Testis (tissue), 3 donors: ENCODE results near the gene ZMIZ1. TPM values are rescaled to one million over a fixed set of nuclear protein-coding genes. Genes with fewer than 3 reads are reported as not detected.
"Not testable (repeated sequence)": the region's sequence is repeated elsewhere in the genome, so short reads cannot be mapped to it uniquely, and the experiment has no call there.

Source experiments
- DNase-seq: peaks from one replicate; pipeline ENCODE4 v3.0.0-alpha.2; 2019
- H3K27ac ChIP-seq, 2 donors: fragments of 200-600 bp; sonication (generic); one replicate each; pipeline ENCODE4 v1.5.1; 2019
- H3K27me3 ChIP-seq: fragments of 200-600 bp; sonication (generic); one replicate; pipeline ENCODE4 v1.5.1; 2019
- H3K36me3 ChIP-seq: fragments of 200-600 bp; sonication (generic); one replicate; pipeline ENCODE4 v1.5.1; 2017; ENCODE audit warnings: low read depth; ENCODE audit errors: missing control alignments
- H3K4me1 ChIP-seq: fragments of 200-600 bp; sonication (generic); one replicate; pipeline ENCODE4 v1.5.1; 2019
- H3K4me3 ChIP-seq, 2 donors: fragments of 200-600 bp; sonication (generic); one replicate each; pipeline ENCODE4 v1.5.1; 2017 to 2019
- H3K9me3 ChIP-seq: fragments of 200-600 bp; sonication (generic); one replicate; pipeline ENCODE4 v1.5.1; 2017
- POLR2A ChIP-seq: fragments of 450-650 bp; IDR thresholded peaks from one replicate; pipeline ENCODE4 v1.6.1; 2017; ENCODE audit warnings: antibody characterized with exemption, mild to moderate bottlenecking, moderate library complexity
- WGBS, 2 donors: methylation state at CpG; one replicate each; pipeline ENCODE4 v1.1.5; 2018; 5-methylcytosine and 5-hydroxymethylcytosine counted together
- intact Hi-C: fragments of 100-400 bp; cut with DNase I; formaldehyde crosslinking; loops from one replicate; pipeline ENCODE4 v1.15.1; 2023; ENCODE audit warnings: low total_unique reads
- polyA plus RNA-seq: library from polyadenylated mRNA; stranded (reverse); fragments of 350-450 nt; fragmentation: Illumina TruSeq; extraction: RNeasy Lipid Tissue Mini Kit (QIAGEN cat#74804); gene quantifications from one replicate; pipeline ENCODE4 v1.2.3, GENCODE V29; 2014; ENCODE audit warnings: low read depth, low replicate concordance; ENCODE audit not compliant: insufficient read depth
- total RNA-seq, 2 donors: library from RNA; depleted of rRNA; stranded (reverse); fragments of >200 nt; gene quantifications; one replicate each; pipeline ENCODE4 v1.2.3, GENCODE V29; 2016
- TF ChIP-seq, protein P1 (sequence below), 3 experiments: fragments of 450-650 bp in 2 of 3; fragments of 200-600 bp in 1 of 3; sonication (generic) in 1 of 3; IDR thresholded peaks; one replicate each; pipeline ENCODE4 v1.5.1; 2016 to 2019; ENCODE audit warnings: antibody characterized with exemption in 3 of 3, mild to moderate bottlenecking in 2 of 3, moderate library complexity in 1 of 3

Gene ZMIZ1
- total and polyA plus RNA-seq, 3 donors from 2014 or later: 15.2 to 22.0 (median 18.8) TPM

DNA sequence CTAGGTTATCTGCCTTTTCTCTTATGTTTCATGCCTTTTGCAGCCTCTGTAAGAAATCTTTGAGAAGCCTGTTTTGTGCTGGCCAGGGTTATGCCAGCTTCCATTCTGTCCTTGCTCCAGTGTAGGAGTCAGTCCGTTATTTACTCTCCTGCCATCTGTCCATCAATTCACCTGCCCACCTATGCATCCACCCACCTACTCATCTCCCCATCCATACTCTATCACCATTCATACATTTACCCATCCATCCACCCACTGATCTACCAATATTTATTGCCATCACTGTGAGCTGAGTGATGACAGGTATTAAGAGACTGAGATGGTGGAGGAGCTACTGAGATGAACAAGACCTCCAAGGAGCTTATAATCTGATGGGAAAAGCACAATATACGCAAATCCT is 265.8 kb downstream of the ZMIZ1 start:
- intact Hi-C loops: no loop called here
- no peaks in the 10 kb centered on the region for H3K9me3 ChIP-seq
- H3K4me3 ChIP-seq: no peak overlapping the region
- DNase-seq: no peak
- TF ChIP-seq POLR2A: no peak
- TF ChIP-seq, protein P1, sequence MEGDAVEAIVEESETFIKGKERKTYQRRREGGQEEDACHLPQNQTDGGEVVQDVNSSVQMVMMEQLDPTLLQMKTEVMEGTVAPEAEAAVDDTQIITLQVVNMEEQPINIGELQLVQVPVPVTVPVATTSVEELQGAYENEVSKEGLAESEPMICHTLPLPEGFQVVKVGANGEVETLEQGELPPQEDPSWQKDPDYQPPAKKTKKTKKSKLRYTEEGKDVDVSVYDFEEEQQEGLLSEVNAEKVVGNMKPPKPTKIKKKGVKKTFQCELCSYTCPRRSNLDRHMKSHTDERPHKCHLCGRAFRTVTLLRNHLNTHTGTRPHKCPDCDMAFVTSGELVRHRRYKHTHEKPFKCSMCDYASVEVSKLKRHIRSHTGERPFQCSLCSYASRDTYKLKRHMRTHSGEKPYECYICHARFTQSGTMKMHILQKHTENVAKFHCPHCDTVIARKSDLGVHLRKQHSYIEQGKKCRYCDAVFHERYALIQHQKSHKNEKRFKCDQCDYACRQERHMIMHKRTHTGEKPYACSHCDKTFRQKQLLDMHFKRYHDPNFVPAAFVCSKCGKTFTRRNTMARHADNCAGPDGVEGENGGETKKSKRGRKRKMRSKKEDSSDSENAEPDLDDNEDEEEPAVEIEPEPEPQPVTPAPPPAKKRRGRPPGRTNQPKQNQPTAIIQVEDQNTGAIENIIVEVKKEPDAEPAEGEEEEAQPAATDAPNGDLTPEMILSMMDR (IDR thresholded peaks at IDR 0.05): no peak
- no peaks in the 10 kb centered on the region for H3K36me3 ChIP-seq
- 75 to 81% methylated on average over 2 of the region's 2 CpGs for WGBS, 2 donors
- H3K4me1 ChIP-seq: peaks cover 15% of the 10 kb centered on the region
- no peak overlapping the region for H3K27ac ChIP-seq
- H3K27me3 ChIP-seq: no peaks in the 10 kb centered on the region

DNA sequence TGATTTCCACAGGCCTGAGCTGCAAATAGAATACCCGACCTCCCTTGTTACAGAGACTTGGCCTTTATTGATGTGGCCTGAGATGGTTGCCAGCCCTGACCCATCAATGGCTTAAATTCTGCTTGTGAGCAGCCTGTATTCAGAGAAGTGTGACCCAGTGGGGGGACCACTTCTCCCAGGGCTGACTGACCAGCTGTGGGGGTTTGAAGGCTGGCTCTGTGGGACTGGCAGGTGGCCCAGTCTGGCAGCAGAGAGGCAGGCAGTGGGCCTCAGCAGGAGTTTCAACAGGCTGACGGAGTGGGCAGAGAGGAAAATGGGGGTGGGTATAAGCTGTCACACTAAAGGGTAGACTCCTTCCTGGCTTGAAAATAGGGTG is 266.3 kb downstream of the ZMIZ1 start:
- no peak for DNase-seq
- WGBS, 2 donors: 67 to 74% methylated on average over 2 of the region's 2 CpGs
- Histone ChIP-seq H3K4me3 (no peak overlapping the region), H3K9me3 (no peaks in the 10 kb centered on the region), H3K27ac (peak overlapping the region in 1 of 2 donors; percentile 53), H3K27me3 (no peaks in the 10 kb centered on the region), H3K36me3 (no peaks in the 10 kb centered on the region), H3K4me1 (peaks cover 15% of the 10 kb centered on the region)
- intact Hi-C loops: no loop called here
- no peak for TF ChIP-seq POLR2A
- TF ChIP-seq, protein P1 (IDR thresholded peaks at IDR 0.05): no peak

DNA sequence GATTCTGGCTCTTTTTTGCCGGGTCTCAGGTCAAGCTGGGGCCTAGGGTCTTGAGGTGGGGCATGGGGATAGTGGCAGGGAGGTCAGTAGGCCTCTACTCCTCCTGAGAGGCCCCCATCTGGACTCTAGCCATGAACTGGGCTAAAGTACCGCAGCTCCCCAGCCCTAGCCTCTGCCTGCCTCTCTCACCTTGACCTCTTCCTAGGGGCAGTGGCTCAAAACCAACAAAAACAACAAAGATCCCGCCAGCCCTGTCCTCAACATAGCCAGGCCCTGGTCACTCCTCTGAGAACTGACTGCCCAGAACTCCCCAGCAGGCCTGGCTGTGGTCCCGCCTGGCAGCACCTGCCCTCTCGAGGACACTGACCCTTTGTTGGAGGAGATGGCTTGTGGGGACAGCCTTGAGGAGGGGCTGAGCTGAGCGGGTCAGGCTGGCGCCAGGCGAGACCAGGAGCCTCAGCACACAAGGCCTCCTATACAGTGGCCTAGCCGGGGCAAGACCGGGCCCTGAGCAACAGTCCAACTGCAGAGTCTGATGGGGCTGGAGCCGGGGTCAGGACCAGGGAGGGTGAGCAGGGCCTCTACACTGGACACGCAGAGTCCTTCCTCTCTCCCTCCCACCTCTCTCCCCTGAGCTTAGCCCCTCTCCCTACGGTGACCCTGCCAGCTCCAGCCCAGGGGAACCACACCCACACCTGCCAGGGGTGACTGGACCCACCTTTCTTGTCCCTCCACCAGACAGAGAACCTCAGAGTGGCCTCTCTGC is 266.9 kb downstream of the ZMIZ1 start:
- WGBS, 2 donors: 45 to 53% methylated on average over 8 to 13 of the region's 13 CpGs
- peak; percentile 77 for DNase-seq

DNA sequence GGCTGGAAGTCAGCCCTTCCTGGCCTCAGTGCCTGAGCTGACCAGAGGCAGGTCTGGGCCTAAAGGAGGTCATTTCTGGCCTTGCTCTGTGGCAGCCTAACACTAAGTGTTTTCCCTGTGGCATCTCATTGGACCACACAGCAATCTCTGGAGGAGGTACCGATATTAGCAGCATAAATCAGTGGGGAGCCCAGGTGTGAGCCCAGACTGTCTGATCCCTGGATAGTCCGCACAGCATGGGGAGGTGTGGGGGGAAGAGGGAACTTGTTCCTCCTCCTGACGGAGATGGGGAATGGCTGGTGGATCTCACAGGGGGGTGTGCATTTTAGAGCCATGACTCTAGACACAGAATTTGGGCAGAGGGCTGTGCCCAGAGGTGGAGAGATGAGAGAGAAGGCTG is 267.5 kb downstream of the ZMIZ1 start:
- 74 to 88% methylated on average over 3 of the region's 3 CpGs for WGBS, 2 donors
- H3K36me3 ChIP-seq: no peaks in the 10 kb centered on the region
- H3K4me3 ChIP-seq: no peak overlapping the region
- H3K27me3 ChIP-seq: no peaks in the 10 kb centered on the region
- TF ChIP-seq, protein P1 (IDR thresholded peaks at IDR 0.05): no peak
- no peak for TF ChIP-seq POLR2A
- intact Hi-C loops: no loop called here
- peak overlapping the region in 1 of 2 donors; percentile 53 for H3K27ac ChIP-seq
- H3K9me3 ChIP-seq: no peaks in the 10 kb centered on the region
- peaks cover 23% of the 10 kb centered on the region for H3K4me1 ChIP-seq
- no peak for DNase-seq

More for the DNA sequence above, 266.9 kb downstream of the ZMIZ1 start:
- intact Hi-C loops: no loop called here
- TF ChIP-seq, protein P1 (IDR thresholded peaks at IDR 0.05): no peak
- no peak for TF ChIP-seq POLR2A
- Histone ChIP-seq H3K36me3 (no peaks in the 10 kb centered on the region), H3K4me1 (peaks cover 16% of the 10 kb centered on the region), H3K27ac (peak overlapping the region in 1 of 2 donors; percentile 53), H3K4me3 (no peak overlapping the region), H3K9me3 (no peaks in the 10 kb centered on the region), H3K27me3 (no peaks in the 10 kb centered on the region)

DNA sequence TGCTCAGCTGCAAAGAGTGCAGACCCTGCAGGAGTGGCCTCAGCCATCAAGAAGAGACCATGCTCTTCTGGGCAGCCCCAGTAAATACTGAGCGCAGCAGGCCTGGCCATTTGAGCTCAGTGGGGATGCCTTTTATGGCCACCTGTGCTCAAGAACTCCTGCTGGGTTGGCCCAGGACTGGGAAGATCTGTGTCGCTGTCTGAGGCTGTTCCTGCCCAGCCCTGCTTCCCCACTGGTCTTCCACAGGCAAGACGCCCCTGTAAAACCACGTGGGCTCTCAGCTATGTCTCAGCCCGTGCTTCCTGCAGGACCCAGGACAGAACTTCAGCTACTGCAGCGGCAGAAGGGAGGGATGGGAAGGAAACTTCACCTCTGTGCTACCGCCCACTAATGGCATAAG is 268.0 kb downstream of the ZMIZ1 start:
- no peak overlapping the region for H3K4me3 ChIP-seq
- H3K27me3 ChIP-seq: no peaks in the 10 kb centered on the region
- TF ChIP-seq, protein P1 (IDR thresholded peaks at IDR 0.05): no peak
- TF ChIP-seq POLR2A: no peak
- no peak for DNase-seq
- H3K9me3 ChIP-seq: no peaks in the 10 kb centered on the region
- intact Hi-C loops: no loop called here
- peaks cover 25% of the 10 kb centered on the region for H3K4me1 ChIP-seq
- no peaks in the 10 kb centered on the region for H3K36me3 ChIP-seq
- WGBS, 2 donors: 70 to 98% methylated on average over 7 of the region's 7 CpGs
- H3K27ac ChIP-seq: no peak overlapping the region

DNA sequence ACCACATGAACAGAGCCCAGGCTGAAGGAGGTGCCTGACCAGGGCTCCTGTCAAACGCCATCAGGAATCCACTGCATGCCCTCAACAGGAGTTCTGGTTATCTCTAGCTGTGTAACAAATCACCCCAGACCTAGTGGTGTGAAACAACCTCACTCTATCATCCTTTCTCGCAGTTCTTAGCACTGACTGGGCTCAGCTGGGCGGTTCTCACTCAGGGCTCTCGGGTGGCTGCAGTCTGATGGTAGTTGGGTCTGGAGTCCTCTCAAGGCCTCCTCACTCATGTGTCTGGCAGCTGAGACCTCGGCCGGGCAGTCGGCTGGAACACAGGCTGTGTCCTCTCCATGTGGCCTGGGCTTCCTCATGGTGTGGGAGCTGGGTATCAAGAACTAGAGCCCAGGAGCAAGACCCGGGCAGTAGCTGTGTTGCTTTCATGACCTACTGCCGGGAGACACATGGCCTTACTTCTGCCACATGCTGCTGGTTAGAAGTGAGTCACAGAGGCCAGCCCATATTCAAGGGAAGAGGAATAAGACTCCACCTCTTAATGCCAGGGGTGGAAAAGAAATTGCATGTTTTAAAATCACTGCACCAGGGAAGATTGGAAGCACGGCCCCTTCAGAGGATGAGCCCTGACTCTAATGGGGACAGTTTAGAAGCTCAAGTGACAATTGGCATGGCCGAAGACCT is 269.2 kb downstream of the ZMIZ1 start:
- 94 to 98% methylated on average over 4 to 7 of the region's 11 CpGs for WGBS, 2 donors
- H3K4me3 ChIP-seq, H3K36me3 ChIP-seq, H3K9me3 ChIP-seq, DNase-seq, H3K27ac ChIP-seq, H3K27me3 ChIP-seq, intact Hi-C loops: not testable (repeated sequence)
- H3K4me1 ChIP-seq: peaks cover 25% of the 10 kb centered on the region
